GM21447 (cell line): Measurements from ENCODE around the gene CUX1.

Experiments
- ATAC-seq: cut with Tn5 transposase; IDR thresholded peaks from one replicate; pipeline ENCODE4 v1.9.1; 2021; ENCODE audit not compliant: unreplicated experiment

CUX1 gene

DNA sequence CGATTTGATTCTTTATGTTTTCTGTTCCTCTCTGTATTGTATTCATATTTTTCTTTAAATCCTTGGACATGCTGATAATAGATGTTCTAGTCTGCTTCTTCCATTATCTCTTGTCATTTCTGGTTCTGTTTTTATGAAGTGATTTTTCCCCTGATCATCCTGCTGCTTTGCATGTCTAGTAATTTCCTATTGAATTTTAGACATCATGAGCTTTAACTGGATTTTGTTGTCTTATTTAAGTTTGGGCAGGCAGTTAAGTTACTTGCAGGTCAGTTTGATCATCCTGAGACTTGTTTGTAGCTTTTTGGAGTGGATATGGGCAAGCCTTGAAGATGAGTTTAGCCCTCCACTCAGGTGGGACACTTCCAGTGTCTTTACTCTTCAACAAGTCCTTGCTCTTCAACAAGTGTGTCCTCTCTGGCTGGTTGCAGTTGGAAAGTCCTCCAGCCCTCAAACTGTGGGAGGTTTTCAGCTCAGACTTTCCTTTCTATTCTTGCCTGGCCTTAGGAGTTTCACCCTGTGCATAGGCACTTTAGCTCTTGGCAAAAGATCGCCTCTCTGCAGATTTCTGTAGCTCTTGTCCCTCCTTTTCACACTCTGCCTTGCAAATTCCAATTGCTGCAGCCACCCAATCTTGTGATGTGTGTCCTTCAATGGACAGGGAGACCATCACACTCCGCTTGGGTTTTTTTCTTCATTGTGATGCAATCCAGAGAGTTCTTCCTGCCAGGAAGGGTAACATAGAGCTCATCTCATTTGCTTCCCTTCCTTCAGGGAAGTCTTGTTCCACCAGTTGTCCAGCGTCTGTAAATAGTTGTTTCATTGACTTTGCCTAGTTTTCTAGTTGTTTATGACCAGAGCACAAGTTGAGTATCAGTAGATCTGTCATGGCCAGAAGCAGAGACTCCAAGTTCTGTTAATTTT, 272.0 kb downstream of the CUX1 start:
- ATAC-seq: no peak

- no peak for ATAC-seq
These were observed 276.3 kb downstream of the CUX1 start for GRCh38 chr7:102093599-102094315.

DNA sequence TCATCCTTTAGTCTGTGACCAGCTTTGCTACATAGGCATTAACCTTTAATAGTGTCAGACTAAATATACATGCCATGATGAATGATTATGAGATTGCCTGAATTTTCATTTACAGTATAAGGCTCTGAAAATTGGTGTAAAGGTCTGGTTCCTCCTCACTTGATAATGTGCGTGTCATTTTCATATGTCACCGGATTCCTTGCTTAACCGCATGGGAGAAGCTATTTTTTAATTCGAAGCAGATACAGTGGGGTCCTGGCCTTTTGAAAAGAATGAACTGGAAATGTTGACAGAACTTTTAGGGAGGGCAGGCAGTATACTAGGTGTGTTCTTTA, 276.9 kb downstream of the CUX1 start:
- ATAC-seq: no peak

DNA sequence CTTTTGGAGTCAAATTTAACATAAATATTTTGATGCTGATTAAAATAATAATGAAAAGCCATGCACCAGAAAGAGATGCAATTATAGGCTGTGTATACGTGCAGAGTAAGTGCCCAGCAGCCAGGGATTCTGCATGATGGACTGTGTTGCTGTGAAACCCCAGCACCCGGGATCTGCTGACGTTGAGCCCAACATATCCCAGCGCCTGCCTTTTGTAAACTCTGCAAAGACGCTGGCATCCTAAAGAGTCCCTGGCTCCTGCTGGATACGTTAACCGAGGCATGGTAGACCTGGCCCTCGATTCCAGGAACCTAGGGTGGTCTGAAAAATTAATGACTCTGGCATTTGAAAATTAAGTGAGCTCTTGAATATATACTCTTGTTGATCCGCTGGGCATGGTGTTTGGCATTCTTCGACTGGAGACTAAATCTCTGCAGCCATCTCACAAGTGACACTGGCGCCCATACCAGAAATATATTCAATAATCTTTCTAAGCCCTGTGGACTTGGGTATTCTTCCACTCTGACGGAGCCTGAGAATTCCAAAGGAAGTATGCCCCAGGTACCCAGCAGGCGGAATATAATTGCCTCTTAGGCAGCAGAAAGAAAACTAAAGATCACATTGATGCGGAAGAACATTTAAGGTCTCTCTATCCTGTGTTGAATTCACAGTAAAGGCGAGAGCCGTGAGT, 278.0 kb downstream of the CUX1 start:
- ATAC-seq: no peak

DNA sequence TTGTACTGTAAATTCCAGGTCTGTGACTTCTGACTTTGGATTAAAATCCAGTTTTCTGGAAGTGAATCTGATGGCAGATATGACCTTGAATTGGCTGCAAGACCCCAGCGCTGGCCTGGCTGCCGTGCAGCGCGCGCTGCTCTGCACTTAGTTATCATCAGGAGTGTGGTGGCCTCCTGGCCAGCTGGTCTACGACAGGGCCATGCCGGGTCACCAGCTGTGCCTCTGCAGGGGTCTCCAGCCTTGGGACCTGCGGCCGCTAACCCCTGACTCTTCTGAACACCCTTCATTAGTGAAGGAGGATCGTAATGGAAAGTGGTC, 278.5 kb downstream of the CUX1 start:
- no peak for ATAC-seq

DNA sequence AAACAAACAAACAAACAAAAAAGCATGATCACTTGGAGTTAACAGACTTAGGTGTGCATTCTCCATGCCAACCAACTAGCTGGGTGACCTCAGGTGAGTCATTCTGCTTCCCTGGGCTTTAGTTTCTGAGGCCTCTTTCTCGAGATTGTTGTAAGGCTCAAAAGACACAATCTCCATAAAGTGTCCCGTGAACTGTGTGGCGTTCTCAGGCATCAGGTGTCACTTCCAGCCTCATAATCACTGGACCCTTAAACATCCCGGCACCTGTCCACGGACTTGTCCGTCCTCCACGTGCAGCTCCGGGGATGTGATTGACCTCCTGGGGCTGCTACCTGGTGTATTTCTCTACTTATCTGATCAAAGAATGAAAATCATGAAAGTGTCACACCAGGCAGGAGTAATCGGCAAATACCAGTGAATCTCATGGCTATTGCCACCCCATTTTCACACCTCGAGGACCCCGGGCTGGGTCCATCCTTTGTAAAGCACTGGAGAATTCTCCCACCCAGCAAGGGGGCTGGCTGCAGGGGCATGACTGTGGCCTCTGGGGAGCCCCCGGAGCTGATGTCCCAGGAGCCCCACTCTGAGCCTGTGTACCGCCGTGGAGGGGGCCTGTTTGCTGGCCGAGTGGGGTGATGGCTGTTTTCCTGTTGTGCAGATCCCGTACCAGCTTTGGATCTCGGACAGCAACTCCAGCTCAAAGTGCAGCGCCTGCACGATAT, 279.4 kb downstream of the CUX1 start:
- no peak for ATAC-seq

DNA sequence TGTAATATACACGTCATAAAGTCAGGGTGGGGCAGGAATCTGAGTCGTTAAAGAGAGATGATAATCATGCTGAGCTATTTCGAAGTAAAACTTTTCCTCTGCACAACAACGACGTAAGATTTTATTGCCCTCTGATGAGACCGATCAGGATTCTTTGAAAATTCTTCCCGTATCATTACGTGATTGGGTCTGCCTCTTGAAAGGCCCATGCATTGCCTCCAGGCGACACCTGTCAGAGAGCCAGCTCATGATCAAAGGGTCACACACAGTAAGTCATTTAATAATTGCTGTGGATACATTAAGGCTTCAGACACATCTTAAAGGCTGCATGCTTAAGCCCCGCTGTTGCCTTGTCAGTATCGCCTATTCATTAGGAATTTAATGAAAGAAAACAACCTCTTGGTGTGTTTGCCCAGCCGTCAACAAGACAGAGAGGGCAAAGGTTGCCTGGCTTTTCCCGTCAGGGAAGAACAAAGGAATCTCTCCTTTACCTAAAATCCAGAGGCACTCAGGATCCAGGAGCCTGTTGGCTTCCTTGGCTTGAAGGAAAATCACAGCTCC, 280.3 kb downstream of the CUX1 start:
- no peak for ATAC-seq

DNA sequence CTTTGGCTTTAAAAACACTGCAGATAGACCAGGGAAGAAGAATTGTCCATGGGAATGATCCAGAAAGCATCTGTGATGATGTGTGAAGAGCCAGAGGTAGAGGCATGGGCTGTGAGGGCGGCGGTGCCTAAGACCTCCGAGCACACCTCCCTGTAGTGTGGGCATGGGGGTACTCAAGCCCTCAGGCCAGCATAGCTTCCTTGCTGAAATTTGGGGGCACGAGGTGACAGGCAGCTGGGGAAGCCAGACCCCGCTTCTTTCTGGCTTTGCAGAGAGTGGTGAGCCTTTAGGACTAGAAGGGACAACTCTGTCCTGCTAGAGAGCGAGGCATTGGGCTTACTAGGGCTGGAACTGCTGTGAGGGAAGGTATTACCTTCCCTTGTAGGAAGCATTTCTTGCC, 281.6 kb downstream of the CUX1 start:
- no peak for ATAC-seq

DNA sequence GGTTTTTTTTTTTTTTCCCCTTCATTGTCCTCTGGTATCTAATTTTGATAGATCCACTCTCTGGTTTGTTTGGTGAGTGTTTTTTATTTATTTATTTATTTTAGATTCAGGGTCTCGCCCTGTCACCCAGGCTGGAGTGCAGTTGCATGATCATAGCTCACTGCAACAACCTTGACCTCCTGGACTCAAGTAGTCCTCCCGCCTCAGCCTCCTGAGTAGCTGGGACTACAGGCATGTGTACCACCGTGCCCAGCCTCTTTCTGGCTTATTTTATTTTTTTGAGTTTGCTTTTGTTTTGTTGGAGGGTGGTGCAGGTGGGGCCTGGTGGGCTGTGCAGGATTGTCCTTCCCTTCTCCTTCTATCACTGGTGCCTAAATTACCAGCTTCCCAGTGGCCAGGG, 282.0 kb downstream of the CUX1 start:
- ATAC-seq: no peak

GRCh38 chr7:102101111-102101551, 283.7 kb downstream of the CUX1 start:
- ATAC-seq: no peak

GRCh38 chr7:102101926-102102325, 284.5 kb downstream of the CUX1 start:
- ATAC-seq: no peak

DNA sequence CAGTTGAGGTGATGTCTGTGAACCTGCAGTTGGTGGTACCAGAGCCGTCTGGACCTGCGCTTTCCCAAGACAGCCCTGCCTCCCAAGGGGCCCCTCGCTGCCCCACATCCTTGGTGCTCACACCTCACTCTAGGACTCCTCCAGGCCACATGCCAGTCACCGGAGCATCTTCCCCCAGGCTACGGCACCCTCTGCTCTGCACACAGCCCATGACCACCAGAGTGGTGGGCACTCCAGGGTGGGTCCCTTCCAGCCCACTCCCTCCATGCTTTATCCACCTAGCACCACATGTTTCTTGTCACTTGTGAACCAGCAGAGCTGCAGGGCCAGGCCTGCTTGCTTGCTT, 285.6 kb downstream of the CUX1 start:
- ATAC-seq: no peak

GRCh38 chr7:102104245-102104644, 286.8 kb downstream of the CUX1 start:
- no peak for ATAC-seq

GRCh38 chr7:102106625-102107024, 289.2 kb downstream of the CUX1 start:
- ATAC-seq: no peak

DNA sequence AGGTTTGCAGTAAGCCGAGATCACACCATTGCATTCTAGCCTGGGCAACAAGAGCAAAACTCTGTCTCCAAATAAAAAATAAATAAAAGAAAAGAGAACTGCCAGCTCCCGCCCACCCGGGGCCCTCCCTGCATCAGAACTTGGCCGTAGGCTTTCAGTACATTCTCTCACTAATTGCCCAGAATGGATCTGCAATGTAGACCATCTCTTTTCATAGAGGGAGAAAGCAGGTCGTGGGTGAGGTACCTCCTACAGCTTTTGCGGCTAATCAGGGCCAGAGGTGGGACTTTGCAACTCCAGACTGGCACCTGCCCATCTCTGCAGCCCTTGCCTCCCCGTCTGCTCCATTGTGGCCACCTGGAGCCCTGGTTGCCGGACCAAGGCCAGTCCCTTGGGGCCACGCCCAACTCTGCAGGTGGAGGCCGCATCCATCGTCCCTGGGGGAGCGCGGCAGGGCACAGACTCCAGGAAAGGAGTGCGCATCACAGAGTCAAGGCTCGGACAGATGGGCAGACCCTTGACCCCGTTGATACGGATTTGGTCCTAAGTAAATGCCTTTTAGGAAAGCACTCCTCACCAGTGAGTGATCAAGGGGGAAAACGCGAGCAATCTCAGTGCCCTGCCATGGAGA, 290.2 kb downstream of the CUX1 start:
- no peak for ATAC-seq

DNA sequence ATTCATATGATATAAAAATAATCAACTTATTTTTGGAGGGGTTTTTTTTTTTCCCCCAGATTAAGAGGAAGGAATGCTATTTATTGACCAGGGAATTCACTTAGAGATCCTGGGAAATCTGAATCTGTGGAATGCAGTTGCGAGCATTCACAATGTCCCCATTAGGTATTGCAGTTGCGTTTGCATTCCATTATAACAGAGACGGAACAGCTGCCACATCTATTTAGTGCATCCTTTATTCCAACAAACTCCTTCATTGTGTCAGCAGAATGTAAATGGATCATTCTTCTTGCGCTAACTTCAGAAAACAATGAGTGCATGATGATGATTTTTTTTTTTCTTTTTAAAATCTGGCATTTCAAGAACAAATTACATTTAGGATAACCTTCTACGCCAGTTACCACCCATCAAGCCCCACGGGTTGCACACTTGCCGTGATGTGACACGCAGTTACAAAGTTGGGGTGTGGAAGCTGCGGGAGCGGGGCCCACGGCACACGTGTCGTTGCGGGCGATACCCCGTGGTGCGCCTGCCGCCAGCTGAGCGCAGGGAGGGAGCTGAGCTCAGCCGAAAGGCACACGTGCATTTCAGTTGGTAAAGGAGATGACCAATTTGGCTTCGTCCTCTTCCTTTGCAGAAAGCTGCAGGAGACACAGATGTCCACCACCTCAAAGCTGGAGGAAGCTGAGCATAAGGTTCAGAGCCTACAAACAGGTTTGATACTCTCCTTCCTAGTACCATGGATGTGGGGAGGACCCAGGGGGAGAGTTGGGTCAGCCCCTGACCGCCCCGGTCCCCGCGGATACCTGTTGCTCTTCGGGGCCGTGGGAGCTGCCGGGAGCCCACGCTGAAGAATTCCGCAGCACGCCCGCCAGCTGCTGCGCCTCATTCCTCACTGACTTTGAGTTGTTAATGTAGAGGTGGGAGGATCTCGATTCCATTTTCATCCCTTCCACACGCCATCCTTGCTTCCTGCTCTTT, 293.9 kb downstream of the CUX1 start:
- ATAC-seq: no peak

- ATAC-seq: no peak
These were observed 297.8 kb downstream of the CUX1 start for GRCh38 chr7:102115181-102115580.

- no peak for ATAC-seq
These were observed 298.5 kb downstream of the CUX1 start for GRCh38 chr7:102115931-102116330.

GRCh38 chr7:102117743-102118142, 300.3 kb downstream of the CUX1 start:
- no peak for ATAC-seq
